HG02798 (cell line): ENCODE measurements around the gene NOS1AP.
"Not testable (repeated sequence)": the region's sequence is repeated elsewhere in the genome, so short reads cannot be mapped to it uniquely, and the experiment has no call there.

Experiments used
- ATAC-seq: cut with Tn5 transposase; IDR thresholded peaks from one replicate; pipeline ENCODE4 v1.9.1; 2021; ENCODE audit warnings: mild to moderate bottlenecking; ENCODE audit not compliant: unreplicated experiment, poor library complexity

Gene NOS1AP

GRCh38 chr1:162158624-162159271 lies 89.3 kb downstream of the NOS1AP start:
- no peak for ATAC-seq

- no peak for ATAC-seq
Measured at GRCh38 chr1:162159515-162159914, 90.0 kb downstream of the NOS1AP start.

GRCh38 chr1:162161916-162162550 lies 92.5 kb downstream of the NOS1AP start:
- ATAC-seq, result no peak

- no peak for ATAC-seq
Measured at GRCh38 chr1:162165528-162165927, 96.0 kb downstream of the NOS1AP start.

- ATAC-seq, result no peak
Measured at GRCh38 chr1:162166917-162167615, 97.6 kb downstream of the NOS1AP start.

- no peak for ATAC-seq
Measured at GRCh38 chr1:162168261-162168660, 98.8 kb downstream of the NOS1AP start.

GRCh38 chr1:162169031-162169790 lies 99.7 kb downstream of the NOS1AP start:
- no peak for ATAC-seq

- ATAC-seq, result no peak
Measured at GRCh38 chr1:162171111-162171510, 101.6 kb downstream of the NOS1AP start.

- no peak for ATAC-seq
Measured at GRCh38 chr1:162172311-162173102, 103.0 kb downstream of the NOS1AP start.

- ATAC-seq, result not testable (repeated sequence)
Measured at GRCh38 chr1:162173607-162174006, 104.1 kb downstream of the NOS1AP start.

GRCh38 chr1:162174027-162174426 lies 104.5 kb downstream of the NOS1AP start:
- not testable (repeated sequence) for ATAC-seq

- no peak for ATAC-seq
Measured at GRCh38 chr1:162175379-162176081, 106.0 kb downstream of the NOS1AP start.

- no peak for ATAC-seq
Measured at GRCh38 chr1:162177126-162177525, 107.6 kb downstream of the NOS1AP start.

- no peak for ATAC-seq
Measured at GRCh38 chr1:162178432-162178831, 108.9 kb downstream of the NOS1AP start.

GRCh38 chr1:162179121-162179520 lies 109.6 kb downstream of the NOS1AP start:
- ATAC-seq, result no peak

- no peak for ATAC-seq
Measured at GRCh38 chr1:162180813-162181212, 111.3 kb downstream of the NOS1AP start.

- ATAC-seq, result no peak
Measured at GRCh38 chr1:162182090-162182489, 112.6 kb downstream of the NOS1AP start.

GRCh38 chr1:162185314-162186025 lies 116.0 kb downstream of the NOS1AP start:
- ATAC-seq, result no peak

GRCh38 chr1:162186026-162186374 lies 116.5 kb downstream of the NOS1AP start:
- no peak for ATAC-seq
